Activated CD4-positive, alpha-beta memory T cell treated with anti-CD3 and anti-CD28 coated beads, Interleukin-2, amount 10 ng/mL, durations not matched to agents 7 days and 5 days (primary cell): ENCODE data around the gene KCTD13. TPM values are rescaled to one million over a fixed set of nuclear protein-coding genes. Genes with fewer than 3 reads are reported as not detected.

Experiments
- CTCF ChIA-PET: fragments of 350-600 bp; sonication (Branson Sonifier 250); formaldehyde crosslinking; loops from one replicate; lab custom pipeline; 2021; ENCODE audit warnings: antibody characterized with exemption, inconsistent platforms; lab: Charles Lee
- POLR2A ChIA-PET: fragments of 350-600 bp; sonication (Branson Sonifier 250); formaldehyde crosslinking; loops from one replicate; lab custom pipeline; 2021; ENCODE audit warnings: antibody characterized with exemption; lab: Charles Lee
- DNase-seq: peaks from one replicate; pipeline ENCODE4 v3.0.0-alpha.2; 2020
- H3K27ac Mint-ChIP-seq: one replicate; pipeline ENCODE4 v1.8.0; 2021; ENCODE audit warnings: mild to moderate bottlenecking, mixed read lengths
- H3K27me3 Mint-ChIP-seq: one replicate; pipeline ENCODE4 v1.8.0; 2021; ENCODE audit warnings: mixed read lengths
- H3K36me3 Mint-ChIP-seq: one replicate; pipeline ENCODE4 v1.8.0; 2021; ENCODE audit warnings: low read depth, mixed read lengths
- H3K4me1 Mint-ChIP-seq: one replicate; pipeline ENCODE4 v1.8.0; 2021; ENCODE audit warnings: mixed read lengths
- H3K4me3 Mint-ChIP-seq: one replicate; pipeline ENCODE4 v1.8.0; 2021; ENCODE audit warnings: mild to moderate bottlenecking, mixed read lengths
- H3K9me3 Mint-ChIP-seq: one replicate; pipeline ENCODE4 v1.8.0; 2021; ENCODE audit warnings: mixed read lengths
- total RNA-seq, 2 experiments: library from RNA; stranded (reverse); gene quantifications; one replicate each; pipeline ENCODE4 v1.2.3, GENCODE V29; 2021

KCTD13 gene, protein sequence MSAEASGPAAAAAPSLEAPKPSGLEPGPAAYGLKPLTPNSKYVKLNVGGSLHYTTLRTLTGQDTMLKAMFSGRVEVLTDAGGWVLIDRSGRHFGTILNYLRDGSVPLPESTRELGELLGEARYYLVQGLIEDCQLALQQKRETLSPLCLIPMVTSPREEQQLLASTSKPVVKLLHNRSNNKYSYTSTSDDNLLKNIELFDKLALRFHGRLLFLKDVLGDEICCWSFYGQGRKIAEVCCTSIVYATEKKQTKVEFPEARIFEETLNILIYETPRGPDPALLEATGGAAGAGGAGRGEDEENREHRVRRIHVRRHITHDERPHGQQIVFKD
- total RNA-seq: 10 to 100 TPM; 34.5 to 36.0 TPM

DNA sequence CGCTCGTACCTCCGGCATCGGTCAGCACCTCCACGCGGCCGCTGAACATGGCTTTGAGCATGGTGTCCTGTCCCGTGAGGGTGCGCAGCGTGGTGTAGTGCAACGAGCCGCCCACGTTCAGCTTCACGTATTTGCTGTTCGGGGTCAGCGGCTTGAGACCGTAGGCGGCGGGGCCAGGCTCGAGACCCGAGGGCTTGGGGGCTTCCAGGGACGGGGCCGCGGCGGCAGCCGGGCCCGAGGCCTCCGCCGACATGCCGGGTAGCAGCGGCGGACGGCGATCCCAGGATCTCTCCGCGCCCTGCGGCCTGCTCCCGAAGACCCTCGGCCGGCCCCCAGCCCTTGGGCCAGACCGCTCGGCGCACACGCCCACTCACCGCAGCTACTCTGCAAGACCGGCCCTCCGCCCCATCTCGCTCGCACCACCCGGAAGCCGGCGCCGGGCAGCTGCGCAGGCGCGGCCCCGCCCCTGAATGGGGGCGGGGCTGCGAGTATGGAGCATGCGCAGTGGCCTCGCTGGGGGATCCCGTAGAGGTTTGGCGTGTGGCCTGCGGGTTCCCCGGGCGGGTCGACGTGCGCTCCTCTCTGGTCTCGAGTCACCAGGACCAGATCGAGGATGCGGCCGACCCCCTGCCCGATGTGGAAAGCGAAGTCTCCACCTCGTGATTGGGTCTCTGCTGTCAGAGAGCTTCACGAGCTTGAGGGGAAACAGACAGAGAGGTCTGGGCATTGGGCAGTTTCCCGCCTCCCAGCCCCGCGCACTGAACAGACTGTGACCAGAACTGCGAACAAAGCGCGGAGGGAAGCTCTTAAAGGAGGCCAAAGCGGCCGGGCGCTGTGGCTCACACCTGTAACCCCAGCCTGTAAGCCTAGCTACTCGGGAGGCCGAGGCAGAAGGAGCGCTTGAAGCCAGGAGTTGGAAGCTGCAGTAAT is at the start of gene KCTD13:
Gene KCTD13, minus strand, starts transcription at position 446 of the 930 bp plus-strand sequence. Its CDS starts 193 bp downstream, at position 253.
- CTCF ChIA-PET: interaction anchor here (0.5 to 1.7 kb wide), 11 partner anchors 10 to 246 kb away, joined by 3 to 10 read pairs (median 3); partner anchors contain the start of genes C16orf92, KIF22, PAGR1 and TMEM219
- Mint-ChIP-seq H3K4me3 (peak within 1 kb of the TSS; percentile 87), H3K4me1 (peaks cover 36% of the 10 kb centered on the region), H3K9me3 (no peaks in the 10 kb centered on the region), H3K27me3 (no peaks in the 10 kb centered on the region), H3K27ac (peak within 1 kb of the TSS; percentile 87), H3K36me3 (peaks cover 18% of the 10 kb centered on the region)
- POLR2A ChIA-PET: interaction anchor here (0.6 to 3.1 kb wide), 29 partner anchors 9 to 1046 kb away, joined by 3 to 30 read pairs (median 3); partner anchors contain the start of genes HIRIP3, INO80E, PAGR1 and SEZ6L2
- peak; percentile 92 for DNase-seq

DNA sequence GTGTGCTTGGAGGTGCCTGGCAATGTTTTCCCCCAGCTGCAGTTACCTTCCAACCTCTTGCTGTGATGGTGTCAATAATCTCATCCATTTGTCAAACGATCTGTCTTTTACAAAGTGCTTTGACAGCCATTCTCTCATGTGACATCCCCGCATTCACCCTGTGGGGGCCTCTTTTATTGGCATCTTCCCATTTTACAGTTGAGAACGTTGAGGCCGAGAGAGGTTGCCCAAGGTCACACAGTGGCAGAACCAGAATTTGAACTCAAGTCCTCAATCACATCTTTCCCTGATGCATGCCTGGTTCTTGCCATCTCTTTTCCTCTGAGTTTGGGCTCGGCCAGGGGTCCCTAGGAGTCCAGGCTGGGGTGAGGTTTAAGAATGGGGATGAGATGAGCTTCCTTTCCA is 49.1 kb upstream of the KCTD13 start:
- ChIA-PET CTCF (interaction anchor here (0.9 to 3.3 kb wide), 3 partner anchors 14 to 159 kb away, joined by 3 to 29 read pairs (median 5); partner anchors contain the start of genes PAGR1 and TMEM219), POLR2A (interaction anchor here (1.0 to 8.8 kb wide), 6 partner anchors 13 to 185 kb away, joined by 4 to 99 read pairs (median 12); partner anchors contain the start of genes HIRIP3, INO80E, KCTD13 and KIF22)
- peak overlapping the region; percentile 88 for H3K4me3 Mint-ChIP-seq
- H3K9me3 Mint-ChIP-seq: no peaks in the 10 kb centered on the region
- peak overlapping the region; percentile 71 for H3K27ac Mint-ChIP-seq
- DNase-seq: no peak
- H3K4me1 Mint-ChIP-seq: peaks cover 37% of the 10 kb centered on the region
- H3K27me3 Mint-ChIP-seq: no peaks in the 10 kb centered on the region
- peaks cover 42% of the 10 kb centered on the region for H3K36me3 Mint-ChIP-seq

GRCh38 chr16:29974291-29975133 is 48.5 kb upstream of the KCTD13 start:
- H3K9me3 Mint-ChIP-seq: no peaks in the 10 kb centered on the region
- peaks cover 40% of the 10 kb centered on the region for H3K36me3 Mint-ChIP-seq
- CTCF ChIA-PET: interaction anchor here (0.9 to 3.3 kb wide), 6 partner anchors 13 to 333 kb away, joined by 3 to 29 read pairs (median 6); partner anchors contain the start of genes PAGR1 and TMEM219
- no peaks in the 10 kb centered on the region for H3K27me3 Mint-ChIP-seq
- peaks cover 37% of the 10 kb centered on the region for H3K4me1 Mint-ChIP-seq
- POLR2A ChIA-PET: interaction anchor here (0.9 to 8.8 kb wide), 12 partner anchors 8 to 184 kb away, joined by 3 to 99 read pairs (median 6); partner anchors contain the start of genes ALDOA, HIRIP3, INO80E and KCTD13
- peak overlapping the region; percentile 71 for H3K27ac Mint-ChIP-seq
- DNase-seq: peak; percentile 42
- peak overlapping the region; percentile 88 for H3K4me3 Mint-ChIP-seq

DNA sequence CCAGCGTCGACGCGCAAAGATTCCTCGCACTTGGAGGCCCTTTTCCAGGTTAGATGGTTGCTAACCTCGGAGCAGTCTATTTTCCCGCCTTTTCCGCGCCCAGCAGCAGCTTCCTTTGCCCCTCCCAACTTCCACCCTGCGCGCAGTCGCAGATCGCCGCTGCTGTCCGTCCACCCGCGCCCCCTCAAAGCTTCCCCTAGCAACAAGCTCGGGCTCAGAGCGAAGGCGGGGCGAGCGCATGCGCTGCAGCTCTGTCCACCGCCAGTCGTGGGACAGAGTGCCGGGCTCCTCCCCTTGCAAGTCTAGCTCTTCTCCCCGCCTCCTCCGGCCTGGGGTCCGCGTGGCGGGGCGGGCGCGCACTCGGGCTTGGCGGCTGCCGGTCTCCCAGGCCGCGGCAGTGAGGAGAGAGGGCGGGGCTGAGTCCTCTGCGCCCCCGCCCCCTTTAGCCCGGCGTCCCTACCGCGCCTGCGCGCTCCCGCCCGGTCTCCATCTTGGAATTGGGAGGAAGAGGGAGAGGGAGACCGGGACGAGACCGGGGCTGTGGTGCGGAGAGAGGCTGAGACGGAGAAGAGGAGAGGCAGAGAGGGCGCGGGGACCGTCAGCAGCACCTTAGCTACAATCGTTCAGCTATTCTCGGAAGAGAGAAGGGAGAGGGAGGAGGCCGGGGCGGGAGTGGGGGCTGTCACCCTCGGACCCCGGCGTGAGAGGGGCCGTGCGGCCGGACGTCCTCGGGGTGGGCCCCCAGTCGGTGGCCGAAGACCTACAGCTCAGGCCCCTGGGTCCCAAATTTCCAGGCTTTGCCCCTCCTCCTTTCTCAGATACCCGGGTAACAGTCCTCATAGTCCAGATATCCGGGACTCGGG is 47.6 kb upstream of the KCTD13 start, which contains the start of gene TAOK2:
Gene TAOK2, plus strand, starts transcription at position 485 of the 863 bp plus-strand sequence. CDS start 3,905 bp downstream, outside the sequence.
- ChIA-PET POLR2A (interaction anchor here (0.5 to 8.8 kb wide), 29 partner anchors 9 to 374 kb away, joined by 3 to 99 read pairs (median 4); partner anchors contain the start of genes ALDOA, ASPHD1, CDIPT and DOC2A), CTCF (interaction anchor here (0.8 to 3.3 kb wide), 13 partner anchors 13 to 332 kb away, joined by 3 to 29 read pairs (median 5); partner anchors contain the start of genes CDIPT, PAGR1 and TMEM219)
- Mint-ChIP-seq H3K27ac (peak within 1 kb of the TSS; percentile 79), H3K36me3 (peaks cover 36% of the 10 kb centered on the region), H3K4me3 (peak within 1 kb of the TSS; percentile 88), H3K9me3 (no peaks in the 10 kb centered on the region), H3K4me1 (peaks cover 37% of the 10 kb centered on the region), H3K27me3 (no peaks in the 10 kb centered on the region)
- peak; percentile 97 for DNase-seq

GRCh38 chr16:29972992-29973383 is 47.0 kb upstream of the KCTD13 start:
- ChIA-PET CTCF (interaction anchor here (0.8 to 3.3 kb wide), 11 partner anchors 12 to 331 kb away, joined by 3 to 29 read pairs (median 7); partner anchors contain the start of genes CDIPT and TMEM219), POLR2A (interaction anchor here (0.5 to 8.8 kb wide), 27 partner anchors 11 to 378 kb away, joined by 3 to 99 read pairs (median 4); partner anchors contain the start of genes ALDOA, ASPHD1, CDIPT and DOC2A)
- H3K27me3 Mint-ChIP-seq: no peaks in the 10 kb centered on the region
- DNase-seq: no peak
- no peaks in the 10 kb centered on the region for H3K9me3 Mint-ChIP-seq
- peaks cover 37% of the 10 kb centered on the region for H3K4me1 Mint-ChIP-seq
- H3K36me3 Mint-ChIP-seq: peaks cover 36% of the 10 kb centered on the region
- H3K4me3 Mint-ChIP-seq: peak overlapping the region; percentile 88
- H3K27ac Mint-ChIP-seq: peak overlapping the region; percentile 67

- no peak for DNase-seq
- ChIA-PET POLR2A (interaction anchor here (0.6 to 8.8 kb wide), 15 partner anchors 11 to 378 kb away, joined by 3 to 99 read pairs (median 5); partner anchors contain the start of genes ALDOA, CDIPT, HIRIP3 and INO80E), CTCF (interaction anchor here (0.9 to 3.3 kb wide), 8 partner anchors 11 to 273 kb away, joined by 3 to 29 read pairs (median 8); partner anchors contain the start of genes CDIPT and TMEM219)
- peaks cover 35% of the 10 kb centered on the region for H3K4me1 Mint-ChIP-seq
- H3K4me3 Mint-ChIP-seq: no peak overlapping the region
- H3K36me3 Mint-ChIP-seq: peaks cover 36% of the 10 kb centered on the region
- H3K27me3 Mint-ChIP-seq: no peaks in the 10 kb centered on the region
- H3K9me3 Mint-ChIP-seq: no peaks in the 10 kb centered on the region
- peak overlapping the region; percentile 67 for H3K27ac Mint-ChIP-seq
Observed at GRCh38 chr16:29972500-29972899, 46.5 kb upstream of the KCTD13 start.

DNA sequence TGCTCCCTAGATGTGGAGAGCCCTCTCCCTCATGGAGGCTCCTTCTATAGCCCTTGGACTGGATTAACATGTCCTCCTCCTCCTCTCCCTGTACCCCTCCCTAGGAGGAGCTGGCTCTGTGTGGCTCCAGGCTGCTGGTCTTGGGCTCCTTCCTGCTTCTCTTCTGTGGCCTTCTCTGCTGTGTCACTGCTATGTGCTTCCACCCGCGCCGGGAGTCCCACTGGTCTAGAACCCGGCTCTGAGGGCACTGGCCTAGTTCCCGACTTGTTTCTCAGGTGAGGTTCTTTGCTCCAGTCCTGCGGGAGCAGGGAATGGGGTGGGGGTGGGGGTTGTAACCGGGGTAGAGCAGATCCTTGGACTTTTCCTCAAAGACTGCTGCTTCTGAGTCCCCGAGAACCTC is 45.3 kb upstream of the KCTD13 start:
- H3K36me3 Mint-ChIP-seq: peaks cover 32% of the 10 kb centered on the region
- no peaks in the 10 kb centered on the region for H3K9me3 Mint-ChIP-seq
- no peak overlapping the region for H3K4me3 Mint-ChIP-seq
- H3K4me1 Mint-ChIP-seq: peaks cover 25% of the 10 kb centered on the region
- H3K27me3 Mint-ChIP-seq: no peaks in the 10 kb centered on the region
- H3K27ac Mint-ChIP-seq: no peak overlapping the region
- ChIA-PET POLR2A (interaction anchor here (0.6 to 6.6 kb wide), 2 partner anchors 10 to 24 kb away, joined by 4 to 78 read pairs; partner anchors contain the start of genes HIRIP3 and TMEM219), CTCF (interaction anchor here (1.0 kb wide), 1 partner anchor 14 kb away, joined by 3 read pairs; no protein-coding TSS in a partner anchor)
- no peak for DNase-seq

DNA sequence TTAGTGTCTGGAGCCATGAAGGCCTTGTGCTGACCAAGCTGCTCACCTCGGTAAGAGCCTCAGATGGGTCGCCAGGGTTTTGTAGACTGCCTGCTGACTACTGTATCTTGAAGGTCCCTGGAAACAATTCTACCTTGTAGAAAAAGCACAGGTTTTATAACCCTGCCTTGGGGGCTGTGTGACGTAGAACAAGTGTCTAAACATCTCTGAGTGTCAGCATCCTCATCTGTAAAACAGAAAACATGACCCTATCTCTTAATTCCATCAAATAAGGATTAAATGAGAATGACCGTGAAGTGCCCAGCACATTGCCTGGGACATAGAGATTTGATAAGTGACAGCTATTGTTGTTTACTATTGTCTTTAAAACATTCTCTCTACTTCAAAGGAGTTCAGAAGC is 42.2 kb upstream of the KCTD13 start:
- Mint-ChIP-seq H3K4me1 (peaks cover 11% of the 10 kb centered on the region), H3K4me3 (no peak overlapping the region), H3K27me3 (no peaks in the 10 kb centered on the region), H3K36me3 (peaks cover 38% of the 10 kb centered on the region), H3K27ac (no peak overlapping the region), H3K9me3 (no peaks in the 10 kb centered on the region)
- ChIA-PET CTCF (no interaction called here), POLR2A (no interaction called here)
- DNase-seq: no peak

- H3K4me1 Mint-ChIP-seq: peaks cover 25% of the 10 kb centered on the region
- H3K27ac Mint-ChIP-seq: peak overlapping the region; percentile 82
- no peaks in the 10 kb centered on the region for H3K9me3 Mint-ChIP-seq
- DNase-seq: no peak
- peak overlapping the region; percentile 87 for H3K4me3 Mint-ChIP-seq
- ChIA-PET CTCF (interaction anchor here (0.6 to 4.6 kb wide), 3 partner anchors 11 to 92 kb away, joined by 3 to 29 read pairs (median 6); partner anchors contain the start of gene TAOK2), POLR2A (interaction anchor here (1.3 to 3.6 kb wide), 5 partner anchors 11 to 976 kb away, joined by 3 to 78 read pairs (median 5); partner anchors contain the start of genes HIRIP3, INO80E, MVP and TAOK2)
- no peaks in the 10 kb centered on the region for H3K27me3 Mint-ChIP-seq
- peaks cover 12% of the 10 kb centered on the region for H3K36me3 Mint-ChIP-seq
Observed at GRCh38 chr16:29963021-29963743, 37.2 kb upstream of the KCTD13 start.
